NCI-H526 (cell line): ENCODE data around the gene LYSET.
"Not testable (repeated sequence)": the region's sequence is repeated elsewhere in the genome, so short reads cannot be mapped to it uniquely, and the experiment has no call there.

ENCODE experiments used
- DNase-seq, 2 experiments: peaks; one replicate each; lab custom pipeline; 2025; lab: John Stamatoyannopoulos, UW

LYSET gene

GRCh38 chr14:93168610-93169009 lies 16.5 kb upstream of the LYSET start:
- DNase-seq: not testable (repeated sequence)

GRCh38 chr14:93169619-93170018 lies 15.5 kb upstream of the LYSET start:
- DNase-seq: not testable (repeated sequence)

- DNase-seq: not testable (repeated sequence)
Measured at GRCh38 chr14:93170141-93170540, 15.0 kb upstream of the LYSET start.

GRCh38 chr14:93171376-93171775 lies 13.7 kb upstream of the LYSET start:
- DNase-seq: no peak

GRCh38 chr14:93173943-93174395 lies 11.1 kb upstream of the LYSET start:
- DNase-seq: peak in 1 of 2 experiments; percentile 21

- DNase-seq: not testable (repeated sequence)
Measured at GRCh38 chr14:93174731-93175130, 10.4 kb upstream of the LYSET start.

- no peak for DNase-seq
Measured at GRCh38 chr14:93175492-93175891, 9.6 kb upstream of the LYSET start.

- peak in 1 of 2 experiments; percentile 35 for DNase-seq
Measured at GRCh38 chr14:93183596-93184317, 1.4 kb upstream of the LYSET start.

GRCh38 chr14:93185349-93185720 lies 218 bp downstream of the LYSET start:
- peak in 1 of 2 experiments; percentile 26 for DNase-seq

- DNase-seq: no peak
Measured at GRCh38 chr14:93186466-93186865, 1.3 kb downstream of the LYSET start.

- no peak for DNase-seq
Measured at GRCh38 chr14:93186956-93187355, 1.8 kb downstream of the LYSET start.

- no peak for DNase-seq
Measured at GRCh38 chr14:93195316-93195999, 10.3 kb downstream of the LYSET start.

GRCh38 chr14:93199031-93199430 lies 13.9 kb downstream of the LYSET start:
- DNase-seq: no peak

GRCh38 chr14:93200553-93200952 lies 15.4 kb downstream of the LYSET start:
- DNase-seq: no peak

- DNase-seq: no peak
Measured at GRCh38 chr14:93201155-93201704, 16.1 kb downstream of the LYSET start.

GRCh38 chr14:93206793-93207467 lies 21.8 kb downstream of the LYSET start, which contains the start of the genes GON7 and UBR7:
GON7 (minus strand) TSS chr14:93207065; CDS start chr14:93207037, 28 bp downstream.
UBR7 (plus strand) TSS chr14:93207256; CDS start chr14:93207292, 36 bp downstream.
- DNase-seq: peak; percentile 95 to 98

- peak in 1 of 2 experiments; percentile 80 for DNase-seq
Measured at GRCh38 chr14:93207468-93208308, 22.6 kb downstream of the LYSET start.

- no peak for DNase-seq
Measured at GRCh38 chr14:93212432-93212831, 27.3 kb downstream of the LYSET start.

GRCh38 chr14:93214598-93214997 lies 29.5 kb downstream of the LYSET start:
- DNase-seq: no peak

- DNase-seq: peak; percentile 37 to 60
Measured at GRCh38 chr14:93219103-93219726, 34.1 kb downstream of the LYSET start.

- no peak for DNase-seq
Measured at GRCh38 chr14:93220509-93220908, 35.4 kb downstream of the LYSET start.
